Neural cell (in vitro differentiated cells): ENCODE results near the gene ADAMTS1. TPM values are rescaled to one million over a fixed set of nuclear protein-coding genes. Genes with fewer than 3 reads are reported as not detected.

Experiments
- H2AFZ ChIP-seq: fragments of 200-600, 300-800 bp; sonication (generic), shearing (Covaris generic); 2 replicates; pipeline ENCODE4 v1.6.0; 2014; ENCODE audit warnings: low read depth, mild to moderate bottlenecking, antibody characterized with exemption, low read length, moderate library complexity
- H3F3A ChIP-seq: fragments of 200-600 bp; shearing (Covaris generic); 2 replicates; pipeline ENCODE4 v1.6.1; 2016; ENCODE audit warnings: mild to moderate bottlenecking, moderate library complexity, mixed read lengths, antibody characterized with exemption, low read length; ENCODE audit not compliant: insufficient read depth, poor library complexity, severe bottlenecking
- H3K27ac ChIP-seq: fragments of 200-600, 300-800 bp; sonication (generic), shearing (Covaris generic); 2 replicates; pipeline ENCODE4 v1.5.1; 2014; ENCODE audit warnings: mild to moderate bottlenecking, low read length, moderate library complexity
- H3K27me3 ChIP-seq: fragments of 300-800, 200-600 bp; sonication (generic), shearing (Covaris generic); 2 replicates; pipeline ENCODE4 v1.6.0; 2014; ENCODE audit warnings: mild to moderate bottlenecking, low read depth, low read length, moderate library complexity; ENCODE audit not compliant: insufficient read depth
- H3K36me3 ChIP-seq: fragments of 300-800, 200-600 bp; sonication (generic), shearing (Covaris generic); 2 replicates; pipeline ENCODE4 v1.5.1; 2014; ENCODE audit warnings: mild to moderate bottlenecking, antibody characterized with exemption, low read length, moderate library complexity; ENCODE audit not compliant: insufficient read depth
- H3K4me2 ChIP-seq: fragments of 300-800, 200-600 bp; sonication (generic), shearing (Covaris generic); 2 replicates; pipeline ENCODE4 v1.6.0; 2014; ENCODE audit warnings: mild to moderate bottlenecking, low read length
- H3K4me3 ChIP-seq: fragments of 300-800, 200-600 bp; sonication (generic), shearing (Covaris generic); 2 replicates; pipeline ENCODE4 v1.5.1; 2014; ENCODE audit warnings: mild to moderate bottlenecking, low read length, moderate library complexity
- H3K79me2 ChIP-seq: fragments of 200-600 bp; shearing (Covaris generic); replicated peaks from 2 replicates; pipeline ENCODE4 v1.6.0; 2014; ENCODE audit warnings: mild to moderate bottlenecking, low read length, moderate library complexity; ENCODE audit not compliant: insufficient read depth
- H3K9ac ChIP-seq: fragments of 300-800, 200-600 bp; sonication (generic), shearing (Covaris generic); 2 replicates; pipeline ENCODE4 v1.6.1; 2016; ENCODE audit warnings: mild to moderate bottlenecking, low read length, mixed read lengths
- H3K9me2 ChIP-seq: fragments of 200-600 bp; shearing (Covaris generic); 2 replicates; pipeline ENCODE4 v1.6.1; 2016; ENCODE audit warnings: mild to moderate bottlenecking, low read length, mixed read lengths; ENCODE audit not compliant: insufficient read depth
- H3K9me3 ChIP-seq: fragments of 200-600, 300-800 bp; sonication (generic), shearing (Covaris generic); 2 replicates; pipeline ENCODE4 v1.6.1; 2016; ENCODE audit warnings: mild to moderate bottlenecking, mixed run types, low read length, moderate library complexity, mixed read lengths
- H4K20me1 ChIP-seq: fragments of 200-600 bp; shearing (Covaris generic); 2 replicates; pipeline ENCODE4 v1.6.1; 2016; ENCODE audit warnings: mild to moderate bottlenecking, mixed run types; ENCODE audit not compliant: insufficient read depth
- CTCF ChIP-seq: fragments of 450-650 bp; IDR thresholded peaks from 2 replicates; pipeline ENCODE4 v1.5.1; 2014; ENCODE audit warnings: antibody characterized with exemption, mild to moderate bottlenecking, moderate library complexity; ENCODE audit not compliant: poor library complexity, severe bottlenecking
- EP300 ChIP-seq: fragments of 450-650 bp; conservative IDR thresholded peaks from 2 replicates; pipeline ENCODE4 v1.6.1; 2014; ENCODE audit warnings: antibody characterized with exemption, mild to moderate bottlenecking, moderate library complexity; ENCODE audit not compliant: poor library complexity, severe bottlenecking
- EZH2 ChIP-seq: fragments of 200-600, 300-800 bp; shearing (Covaris generic), sonication (generic); IDR thresholded peaks from 2 replicates; pipeline ENCODE4 v1.6.1; 2014; ENCODE audit warnings: antibody characterized with exemption, low read length, borderline replicate concordance, mild to moderate bottlenecking; ENCODE audit not compliant: insufficient read depth, poor library complexity, severe bottlenecking
- MXI1 ChIP-seq: fragments of 450-650 bp; conservative IDR thresholded peaks from 2 replicates; pipeline ENCODE4 v1.6.1; 2014; ENCODE audit warnings: antibody characterized with exemption, mild to moderate bottlenecking; ENCODE audit not compliant: poor library complexity, severe bottlenecking
- POLR2AphosphoS5 ChIP-seq: IDR thresholded peaks from 2 replicates; pipeline ENCODE4 v1.6.1; 2012
- RAD21 ChIP-seq: fragments of 450-650 bp; conservative IDR thresholded peaks from 2 replicates; pipeline ENCODE4 v1.6.1; 2014; ENCODE audit warnings: antibody characterized with exemption, mild to moderate bottlenecking, moderate library complexity
- REST ChIP-seq: IDR thresholded peaks from 2 replicates; pipeline ENCODE4 v1.6.1; 2012; ENCODE audit warnings: borderline replicate concordance
- SMC3 ChIP-seq: fragments of 450-650 bp; conservative IDR thresholded peaks from 2 replicates; pipeline ENCODE4 v1.6.1; 2014; ENCODE audit warnings: antibody characterized with exemption, mild to moderate bottlenecking, moderate library complexity; ENCODE audit not compliant: poor library complexity
- TAF1 ChIP-seq: IDR thresholded peaks from 2 replicates; pipeline ENCODE4 v1.6.1; 2012; ENCODE audit warnings: low read depth
- polyA plus RNA-seq: library from polyadenylated mRNA; depleted of rRNA; stranded (reverse); fragments of >200 nt; gene quantifications from 2 replicates; pipeline ENCODE4 v1.2.3, GENCODE V29; 2014

ADAMTS1 gene
- polyA plus RNA-seq, 1 donor from 2014 or later: 0.84 TPM

GRCh38 chr21:26834181-26834905 lies 10.9 kb downstream of the ADAMTS1 start:
- TF ChIP-seq MXI1 (no peak), SMC3 (no peak), RAD21 (no peak), TAF1 (no peak), POLR2AphosphoS5 (no peak), CTCF (no peak), REST (no peak), EZH2 (no peak), EP300 (no peak)
- no peak overlapping the region for H3K4me3 ChIP-seq
- no peak overlapping the region for H2AFZ ChIP-seq
- H3K9me2 ChIP-seq: no peaks in the 10 kb centered on the region
- H3K36me3 ChIP-seq: no peaks in the 10 kb centered on the region
- H3K4me2 ChIP-seq: no peak overlapping the region
- no peaks in the 10 kb centered on the region for H4K20me1 ChIP-seq
- H3K9ac ChIP-seq: no peak overlapping the region
- no peaks in the 10 kb centered on the region for H3K79me2 ChIP-seq
- no peaks in the 10 kb centered on the region for H3K9me3 ChIP-seq
- no peaks in the 10 kb centered on the region for H3K27me3 ChIP-seq
- H3K27ac ChIP-seq: no peak overlapping the region
- H3F3A ChIP-seq: no peaks in the 10 kb centered on the region

- H3K9me2 ChIP-seq: no peaks in the 10 kb centered on the region
- H3K27ac ChIP-seq: no peak overlapping the region
- H4K20me1 ChIP-seq: no peaks in the 10 kb centered on the region
- no peak overlapping the region for H3K9ac ChIP-seq
- no peaks in the 10 kb centered on the region for H3F3A ChIP-seq
- no peaks in the 10 kb centered on the region for H3K79me2 ChIP-seq
- no peak overlapping the region for H3K4me3 ChIP-seq
- H2AFZ ChIP-seq: no peak overlapping the region
- no peak for TF ChIP-seq RAD21
- TF ChIP-seq SMC3: no peak
- no peak for TF ChIP-seq TAF1
- TF ChIP-seq REST: no peak
- TF ChIP-seq MXI1: no peak
- no peak for TF ChIP-seq EZH2
- no peak for TF ChIP-seq POLR2AphosphoS5
- no peak for TF ChIP-seq CTCF
- H3K9me3 ChIP-seq: no peaks in the 10 kb centered on the region
- H3K4me2 ChIP-seq: no peak overlapping the region
- no peaks in the 10 kb centered on the region for H3K36me3 ChIP-seq
- no peaks in the 10 kb centered on the region for H3K27me3 ChIP-seq
Measured at GRCh38 chr21:26833460-26833939, 11.7 kb downstream of the ADAMTS1 start.
